IMR-90 (cell line): ENCODE data around the gene GPAM.

Experiments used
- BHLHE40 ChIP-seq: fragments of 150-350 bp; IDR thresholded peaks from 2 replicates; pipeline ENCODE4 v1.6.1; 2016; ENCODE audit warnings: mild to moderate bottlenecking, low read depth, low read length
- CEBPB ChIP-seq: IDR thresholded peaks from 2 replicates; pipeline ENCODE4 v1.6.1; 2012; ENCODE audit warnings: low read depth, low read length, improper control_type of control experiment
- CHD1 ChIP-seq: IDR thresholded peaks from 2 replicates; pipeline ENCODE4 v1.6.1; 2012; ENCODE audit warnings: low read depth, low read length, improper control_type of control experiment
- CTCF ChIP-seq: conservative IDR thresholded peaks from 2 replicates; pipeline ENCODE4 v1.5.1; 2012; ENCODE audit warnings: mild to moderate bottlenecking, low read depth, low read length, improper control_type of control experiment
- ELK1 ChIP-seq: fragments of 150-350 bp; IDR thresholded peaks from 2 replicates; pipeline ENCODE4 v1.6.1; 2016; ENCODE audit warnings: low read depth, mild to moderate bottlenecking, low read length, moderate library complexity, borderline replicate concordance
- FOS ChIP-seq: fragments of 150-350 bp; IDR thresholded peaks from 2 replicates; pipeline ENCODE4 v1.6.1; 2016; ENCODE audit warnings: low read depth, low read length
- MAFK ChIP-seq: IDR thresholded peaks from 2 replicates; pipeline ENCODE4 v1.6.1; 2012; ENCODE audit warnings: low read depth, low read length, improper control_type of control experiment
- MAZ ChIP-seq: IDR thresholded peaks from 2 replicates; pipeline ENCODE4 v1.6.1; 2012; ENCODE audit warnings: low read depth, mild to moderate bottlenecking, low read length, improper control_type of control experiment, moderate library complexity, borderline replicate concordance
- MXI1 ChIP-seq: IDR thresholded peaks from 2 replicates; pipeline ENCODE4 v1.6.1; 2012; ENCODE audit warnings: low read depth, mild to moderate bottlenecking, low read length, moderate library complexity, borderline replicate concordance
- NFE2L2 ChIP-seq: fragments of 150-350 bp; IDR thresholded peaks from 2 replicates; pipeline ENCODE4 v1.6.1; 2016; ENCODE audit warnings: low read depth, mild to moderate bottlenecking, low read length
- POLR2A ChIP-seq: IDR thresholded peaks from 2 replicates; pipeline ENCODE4 v1.6.1; 2012; ENCODE audit warnings: mild to moderate bottlenecking, low read depth, low read length
- RCOR1 ChIP-seq: IDR thresholded peaks from 2 replicates; pipeline ENCODE4 v1.6.1; 2012; ENCODE audit warnings: mild to moderate bottlenecking, low read length, improper control_type of control experiment; ENCODE audit not compliant: insufficient replicate concordance
- SMC3 ChIP-seq: fragments of 150-350 bp; IDR thresholded peaks from 2 replicates; pipeline ENCODE4 v1.6.1; 2016; ENCODE audit warnings: low read depth, mild to moderate bottlenecking, antibody characterized with exemption, low read length, moderate library complexity
- USF2 ChIP-seq: fragments of 150-350 bp; IDR thresholded peaks from 2 replicates; pipeline ENCODE4 v1.6.1; 2017; ENCODE audit warnings: mild to moderate bottlenecking, antibody characterized with exemption, low read length, low read depth

- TF ChIP-seq CTCF (no peak), CEBPB (no peak), BHLHE40 (no peak), POLR2A (no peak), MAZ (no peak), SMC3 (no peak), ELK1 (no peak), MAFK (no peak), FOS (no peak), NFE2L2 (no peak), USF2 (no peak), CHD1 (no peak), MXI1 (no peak), RCOR1 (no peak)
These were observed 44.4 kb downstream of the GPAM start for GRCh38 chr10:112139176-112139575.
